GM12878 (cell line): ENCODE results near the gene SUSD5. TPM values are rescaled to one million over a fixed set of nuclear protein-coding genes. Genes with fewer than 3 reads are reported as not detected.

Experiments used
- BHLHE40 ChIP-seq, 2 experiments: fragments of 450-650 bp in 1 of 2; IDR thresholded peaks; 2 replicates each; pipeline ENCODE4 v1.6.1; 2011 to 2017; ENCODE audit warnings: low read depth in 2 of 2, borderline replicate concordance in 1 of 2, improper control_type of control experiment in 1 of 2, low read length in 1 of 2, mild to moderate bottlenecking in 1 of 2
- CHD1 ChIP-seq: IDR thresholded peaks from 2 replicates; pipeline ENCODE4 v1.6.1; 2012; ENCODE audit warnings: low read depth, low read length, improper control_type of control experiment
- DPF2 ChIP-seq: fragments of 450-650 bp; IDR thresholded peaks from 2 replicates; pipeline ENCODE4 v1.6.1; 2017; ENCODE audit warnings: mild to moderate bottlenecking
- FOXK2 ChIP-seq: fragments of 450-650 bp; IDR thresholded peaks from 2 replicates; pipeline ENCODE4 v1.6.1; 2017; ENCODE audit warnings: mild to moderate bottlenecking, moderate library complexity
- MTA2 ChIP-seq: fragments of 450-650 bp; IDR thresholded peaks from 2 replicates; pipeline ENCODE4 v1.6.1; 2016; ENCODE audit warnings: low read depth, mild to moderate bottlenecking, moderate library complexity
- NKRF ChIP-seq: fragments of 450-650 bp; conservative IDR thresholded peaks from 2 replicates; pipeline ENCODE4 v1.6.1; 2017; ENCODE audit warnings: mild to moderate bottlenecking, moderate library complexity
- NR2F1 ChIP-seq: fragments of 450-650 bp; conservative IDR thresholded peaks from 2 replicates; pipeline ENCODE4 v1.6.1; 2017; ENCODE audit warnings: mild to moderate bottlenecking
- NRF1 ChIP-seq: conservative IDR thresholded peaks from 2 replicates; pipeline ENCODE4 v1.6.1; 2011; ENCODE audit warnings: mild to moderate bottlenecking, low read depth, low read length, improper control_type of control experiment
- SMARCA5 ChIP-seq: fragments of 450-650 bp; IDR thresholded peaks from 2 replicates; pipeline ENCODE4 v1.6.1; 2017; ENCODE audit warnings: mild to moderate bottlenecking
- ZNF217 ChIP-seq: fragments of 450-650 bp; IDR thresholded peaks from 2 replicates; pipeline ENCODE4 v1.6.1; 2017; ENCODE audit warnings: antibody characterized with exemption, mild to moderate bottlenecking
- polyA plus RNA-seq, 11 experiments: library from polyadenylated mRNA; depleted of rRNA in 4 of 11; unstranded in 6 of 11; stranded (reverse) in 5 of 11; fragments of >200 nt; fragmentation: Nextera tagmentation in 4 of 11; fragmentation: Illumina TruSeq in 1 of 11; extraction: Ambion mirVana in 4 of 11; extraction: Trizol in 1 of 11; gene quantifications; 1 replicate in 1 of 11; 2 replicates in 10 of 11; pipeline versions ENCODE4 v1.2.1 to v1.2.3, GENCODE V29; 2011 to 2016; ENCODE audit warnings: inconsistent platforms in 2 of 11, missing spikeins in 2 of 11, low read depth in 1 of 11
- total RNA-seq, 4 experiments: library from RNA; depleted of rRNA in 3 of 4; stranded (reverse); fragments of >200 nt in 3 of 4; fragmentation: Illumina TruSeq in 1 of 4; extraction: Trizol in 1 of 4; gene quantifications; 2 replicates each; pipeline versions ENCODE4 v1.2.1 to v1.2.3, GENCODE V29; 2013 to 2021
- TF ChIP-seq, protein P1 (sequence below): fragments of 450-650 bp; IDR thresholded peaks from 2 replicates; pipeline ENCODE4 v1.6.1; 2017; ENCODE audit warnings: antibody characterized with exemption, mild to moderate bottlenecking, moderate library complexity
- TF ChIP-seq, protein P2 (sequence below): IDR thresholded peaks from 2 replicates; pipeline ENCODE4 v1.6.1; 2011; ENCODE audit warnings: borderline replicate concordance, low read depth, mild to moderate bottlenecking, moderate library complexity, low read length; ENCODE audit not compliant: insufficient read depth, poor library complexity, severe bottlenecking

SUSD5 gene
- total and polyA plus RNA-seq, 10 of the 15 experiments (the other 5 are each of a cell fraction or from before 2014, with no cell fraction given) = 0.01 to 0.05 (median 0.03) TPM; not detected in 4

DNA sequence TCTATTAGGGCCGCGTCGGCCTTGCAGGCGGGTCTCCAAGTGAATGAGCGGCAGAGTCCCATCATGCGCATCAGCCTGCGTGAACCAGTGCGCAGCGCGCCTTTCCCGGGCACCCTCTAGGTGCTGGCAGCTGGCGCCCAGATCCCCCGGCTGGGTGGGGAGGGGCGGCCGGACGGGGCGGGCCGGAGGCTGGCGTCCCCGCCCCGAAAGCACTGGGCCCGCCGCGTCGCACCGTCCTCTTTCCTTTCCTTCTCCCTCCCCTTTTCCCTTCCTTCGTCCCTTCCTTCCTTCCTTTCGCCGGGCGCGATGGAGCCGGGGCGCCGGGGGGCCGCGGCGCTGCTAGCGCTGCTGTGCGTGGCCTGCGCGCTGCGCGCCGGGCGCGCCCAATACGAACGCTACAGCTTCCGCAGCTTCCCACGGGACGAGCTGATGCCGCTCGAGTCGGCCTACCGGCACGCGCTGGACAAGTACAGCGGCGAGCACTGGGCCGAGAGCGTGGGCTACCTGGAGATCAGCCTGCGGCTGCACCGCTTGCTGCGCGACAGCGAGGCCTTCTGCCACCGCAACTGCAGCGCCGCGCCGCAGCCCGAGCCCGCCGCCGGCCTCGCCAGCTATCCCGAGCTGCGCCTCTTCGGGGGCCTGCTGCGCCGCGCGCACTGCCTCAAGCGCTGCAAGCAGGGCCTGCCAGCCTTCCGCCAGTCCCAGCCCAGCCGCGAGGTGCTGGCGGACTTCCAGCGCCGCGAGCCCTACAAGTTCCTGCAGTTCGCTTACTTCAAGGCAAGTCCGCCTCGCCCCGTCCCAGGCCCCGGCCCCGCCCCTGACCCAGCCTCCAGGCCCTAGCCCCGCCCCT is 104.6 kb downstream of the SUSD5 start, which contains the start of gene CRTAP (continued):
- TF ChIP-seq, protein P1, sequence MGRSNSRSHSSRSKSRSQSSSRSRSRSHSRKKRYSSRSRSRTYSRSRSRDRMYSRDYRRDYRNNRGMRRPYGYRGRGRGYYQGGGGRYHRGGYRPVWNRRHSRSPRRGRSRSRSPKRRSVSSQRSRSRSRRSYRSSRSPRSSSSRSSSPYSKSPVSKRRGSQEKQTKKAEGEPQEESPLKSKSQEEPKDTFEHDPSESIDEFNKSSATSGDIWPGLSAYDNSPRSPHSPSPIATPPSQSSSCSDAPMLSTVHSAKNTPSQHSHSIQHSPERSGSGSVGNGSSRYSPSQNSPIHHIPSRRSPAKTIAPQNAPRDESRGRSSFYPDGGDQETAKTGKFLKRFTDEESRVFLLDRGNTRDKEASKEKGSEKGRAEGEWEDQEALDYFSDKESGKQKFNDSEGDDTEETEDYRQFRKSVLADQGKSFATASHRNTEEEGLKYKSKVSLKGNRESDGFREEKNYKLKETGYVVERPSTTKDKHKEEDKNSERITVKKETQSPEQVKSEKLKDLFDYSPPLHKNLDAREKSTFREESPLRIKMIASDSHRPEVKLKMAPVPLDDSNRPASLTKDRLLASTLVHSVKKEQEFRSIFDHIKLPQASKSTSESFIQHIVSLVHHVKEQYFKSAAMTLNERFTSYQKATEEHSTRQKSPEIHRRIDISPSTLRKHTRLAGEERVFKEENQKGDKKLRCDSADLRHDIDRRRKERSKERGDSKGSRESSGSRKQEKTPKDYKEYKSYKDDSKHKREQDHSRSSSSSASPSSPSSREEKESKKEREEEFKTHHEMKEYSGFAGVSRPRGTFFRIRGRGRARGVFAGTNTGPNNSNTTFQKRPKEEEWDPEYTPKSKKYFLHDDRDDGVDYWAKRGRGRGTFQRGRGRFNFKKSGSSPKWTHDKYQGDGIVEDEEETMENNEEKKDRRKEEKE = no peak
- 0 out of 2 replicates have a peak, but pooled peaks have one; percentile 28 for TF ChIP-seq NR2F1
- TF ChIP-seq DPF2 = peak; percentile 93
- no peak for TF ChIP-seq MTA2
- peak; percentile 4 to 72; a peak in 2 of 4 replicates for TF ChIP-seq BHLHE40 (IDR thresholded peaks at IDR 0.05; ENCODE audit: borderline replicate concordance in 1 of 2, low read depth in 2 of 2, low read length in 1 of 2)
- peak; percentile 48; the same call in 1 of the 2 replicates for TF ChIP-seq SMARCA5
- 0 out of 2 replicates have a peak, but pooled peaks have one; percentile 21 for TF ChIP-seq NRF1
- peak; percentile 57; the same call in 1 of the 2 replicates for TF ChIP-seq ZNF217
- no peak for TF ChIP-seq CHD1
- TF ChIP-seq NKRF = peak; percentile 82
- no peak for TF ChIP-seq FOXK2
- TF ChIP-seq, protein P2, sequence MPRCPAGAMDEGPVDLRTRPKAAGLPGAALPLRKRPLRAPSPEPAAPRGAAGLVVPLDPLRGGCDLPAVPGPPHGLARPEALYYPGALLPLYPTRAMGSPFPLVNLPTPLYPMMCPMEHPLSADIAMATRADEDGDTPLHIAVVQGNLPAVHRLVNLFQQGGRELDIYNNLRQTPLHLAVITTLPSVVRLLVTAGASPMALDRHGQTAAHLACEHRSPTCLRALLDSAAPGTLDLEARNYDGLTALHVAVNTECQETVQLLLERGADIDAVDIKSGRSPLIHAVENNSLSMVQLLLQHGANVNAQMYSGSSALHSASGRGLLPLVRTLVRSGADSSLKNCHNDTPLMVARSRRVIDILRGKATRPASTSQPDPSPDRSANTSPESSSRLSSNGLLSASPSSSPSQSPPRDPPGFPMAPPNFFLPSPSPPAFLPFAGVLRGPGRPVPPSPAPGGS = no peak
